Articular chondrocyte of knee joint (primary cell): ENCODE measurements around the gene KRTAP3-3. TPM values are rescaled to one million over a fixed set of nuclear protein-coding genes. Genes with fewer than 3 reads are reported as not detected.

ENCODE experiments used
- small RNA-seq: library from RNA; depleted of rRNA; stranded (forward); fragments of <200 nt; gene quantifications from one replicate; pipeline ENCODE3, GENCODE V24; 2012
- total RNA-seq: library from RNA; depleted of rRNA; stranded (reverse); fragments of >200 nt; gene quantifications from 2 replicates; pipeline ENCODE4 v1.2.3, GENCODE V29; 2012

KRTAP3-3 gene
- not detected in 2 replicates for total RNA-seq

DNA sequence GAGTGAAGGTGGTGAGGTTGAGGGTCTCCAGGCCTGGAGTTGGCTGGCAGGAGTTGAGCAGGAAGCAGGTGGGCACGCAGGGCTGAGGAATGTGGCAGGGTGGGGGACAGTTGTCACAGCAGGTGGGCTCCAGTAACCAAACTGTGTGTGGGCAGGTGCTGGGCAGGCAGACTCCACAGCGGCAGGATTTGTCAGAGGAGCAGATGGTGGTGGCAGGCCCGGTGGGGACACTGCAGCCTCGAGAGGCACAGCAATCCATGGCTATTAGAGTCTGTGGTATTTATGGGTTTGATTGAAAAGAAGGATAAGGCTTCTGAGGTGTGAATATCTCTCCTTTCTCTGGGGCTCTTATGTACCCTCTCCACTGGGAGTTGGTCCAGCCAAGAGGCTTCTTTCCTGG is at the start of gene KRTAP3-3:
Gene KRTAP3-3 (minus strand): TSS at position 326 of the 400 bp plus-strand sequence. CDS start 67 bp downstream, at position 259.

DNA sequence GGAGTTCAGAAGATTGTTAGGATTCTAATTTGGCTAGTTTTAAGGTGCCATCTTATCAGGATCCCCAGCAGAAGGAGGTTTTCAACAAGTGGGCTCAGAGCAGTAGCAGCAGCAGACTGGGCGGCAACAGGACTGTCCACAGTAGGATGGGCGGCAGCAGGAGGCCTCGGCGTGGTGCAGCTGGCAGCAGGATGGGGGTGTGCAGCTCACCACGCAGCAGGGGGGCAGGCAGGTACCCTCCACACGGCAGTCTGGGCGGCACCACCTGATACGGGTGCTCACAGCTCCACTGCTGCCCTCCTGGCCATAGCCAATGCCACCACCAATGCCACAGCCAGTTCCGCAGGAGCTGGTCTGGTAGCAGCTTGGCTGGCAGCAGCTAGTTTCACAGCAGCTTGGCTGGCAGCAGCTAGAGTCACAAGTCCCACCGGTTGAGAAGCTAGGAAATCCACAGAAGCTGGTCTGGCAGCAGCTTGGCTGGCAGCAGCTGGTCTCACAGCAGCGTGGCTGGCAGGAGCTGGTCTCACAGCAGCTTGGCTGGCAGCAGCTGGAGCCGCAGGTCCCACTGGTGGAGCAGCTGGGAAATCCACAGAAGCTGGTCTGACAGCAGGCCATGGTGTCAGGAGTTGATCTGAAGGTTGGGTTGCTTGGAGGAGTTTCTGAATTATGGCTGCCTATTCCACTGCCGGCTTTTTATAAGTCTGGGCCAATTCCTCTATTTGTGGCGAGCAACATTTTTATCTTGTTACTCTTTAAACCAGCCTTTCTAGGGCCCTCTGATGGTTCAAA is 47.0 kb upstream of the KRTAP3-3 start, which contains the start of gene KRTAP1-1:
Gene KRTAP1-1 (minus strand): TSS at position 668 of the 789 bp plus-strand sequence. CDS start 53 bp downstream, at position 615.

DNA sequence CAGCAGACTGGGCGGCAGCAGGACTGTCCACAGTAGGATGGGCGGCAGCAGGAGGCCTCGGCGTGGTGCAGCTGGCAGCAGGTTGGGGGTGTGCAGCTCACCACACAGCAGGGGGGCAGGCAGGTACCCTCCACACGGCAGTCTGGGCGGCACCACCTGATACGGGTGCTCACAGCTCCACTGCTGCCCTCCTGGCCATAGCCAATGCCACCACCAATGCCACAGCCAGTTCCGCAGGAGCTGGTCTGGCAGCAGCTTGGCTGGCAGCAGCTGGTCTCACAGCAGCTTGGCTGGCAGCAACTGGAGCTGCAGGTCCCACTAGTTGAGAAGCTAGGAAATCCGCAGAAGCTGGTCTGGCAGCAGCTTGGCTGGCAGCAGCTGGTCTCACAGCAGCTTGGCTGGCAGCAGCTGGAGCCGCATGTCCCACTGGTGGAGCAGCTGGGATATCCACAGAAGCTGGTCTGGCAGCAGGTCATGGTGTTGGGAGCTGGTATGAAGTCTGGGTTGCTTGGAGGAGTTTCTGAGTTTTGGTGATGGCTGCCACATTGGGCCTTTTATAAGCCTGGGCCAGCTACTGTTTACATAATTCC is 40.5 kb upstream of the KRTAP3-3 start, which contains the start of gene KRTAP1-3:
Gene KRTAP1-3 (minus strand): TSS at position 529 of the 590 bp plus-strand sequence. CDS start 53 bp downstream, at position 476.

DNA sequence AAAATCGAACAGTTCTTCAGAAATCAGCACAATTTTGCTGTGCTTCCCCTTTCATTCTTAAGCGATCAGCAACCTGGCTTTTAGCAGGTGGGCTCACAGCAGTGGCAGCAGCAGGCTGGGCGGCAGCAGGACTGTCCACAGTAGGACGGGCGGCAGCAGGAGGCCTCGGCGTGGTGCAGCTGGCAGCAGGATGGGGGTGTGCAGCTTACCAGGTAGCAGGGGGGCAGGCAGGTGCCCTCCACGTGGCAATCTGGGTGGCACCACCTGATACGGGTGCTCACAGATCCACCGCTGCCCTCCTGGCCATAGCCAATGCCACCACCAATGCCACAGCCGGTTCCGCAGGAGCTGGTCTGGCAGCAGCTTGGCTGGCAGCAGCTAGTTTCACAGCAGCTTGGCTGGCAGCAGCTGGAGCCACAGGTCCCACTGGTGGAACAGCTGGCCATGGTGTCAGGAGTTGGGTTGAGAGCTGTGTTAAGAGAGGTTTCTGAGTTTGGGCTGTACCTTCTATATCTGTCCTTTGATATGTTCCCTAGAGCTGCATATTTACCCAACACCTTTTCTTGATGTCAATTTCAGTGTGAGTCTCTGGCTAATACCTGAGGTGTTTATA is 35.8 kb upstream of the KRTAP3-3 start, which contains the start of gene KRTAP1-4:
Gene KRTAP1-4 (minus strand): TSS at position 563 of the 613 bp plus-strand sequence. CDS start 117 bp downstream, at position 446.

DNA sequence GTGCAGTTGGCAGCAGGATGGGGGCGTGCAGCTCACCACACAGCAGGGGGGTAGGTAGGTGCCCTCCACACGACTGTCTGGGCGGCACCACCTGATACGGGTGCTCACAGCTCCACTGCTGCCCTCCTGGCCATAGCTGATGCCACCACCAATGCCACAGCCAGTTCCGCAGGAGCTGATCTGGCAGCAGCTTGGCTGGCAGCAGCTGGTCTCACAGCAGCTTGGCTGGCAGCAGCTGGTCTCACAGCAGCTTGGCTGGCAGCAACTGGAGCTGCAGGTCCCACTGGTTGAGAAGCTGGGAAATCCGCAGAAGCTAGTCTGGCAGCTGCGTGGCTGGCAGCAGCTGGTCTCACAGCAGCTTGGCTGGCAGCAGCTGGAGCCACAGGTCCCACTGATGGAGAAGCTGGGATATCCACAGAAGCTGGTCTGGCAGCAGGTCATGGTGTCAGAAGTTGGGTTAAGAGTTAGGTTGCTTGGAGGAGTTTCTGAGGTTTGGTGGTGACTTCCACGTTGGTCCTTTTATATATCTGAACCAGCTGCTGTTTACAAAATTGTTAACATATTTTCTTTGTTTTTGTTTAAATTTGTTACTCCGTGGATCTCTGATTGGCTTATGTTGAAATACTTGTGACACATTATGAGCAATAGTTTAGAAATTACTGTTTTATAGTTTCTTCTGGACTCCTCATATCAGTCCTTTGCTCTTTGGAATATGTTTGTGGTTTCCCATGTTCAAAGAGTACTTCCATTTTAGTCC is 32.9 kb upstream of the KRTAP3-3 start, which contains the start of gene KRTAP1-5:
Gene KRTAP1-5 (minus strand): TSS at position 494 of the 757 bp plus-strand sequence. CDS start 53 bp downstream, at position 441.

DNA sequence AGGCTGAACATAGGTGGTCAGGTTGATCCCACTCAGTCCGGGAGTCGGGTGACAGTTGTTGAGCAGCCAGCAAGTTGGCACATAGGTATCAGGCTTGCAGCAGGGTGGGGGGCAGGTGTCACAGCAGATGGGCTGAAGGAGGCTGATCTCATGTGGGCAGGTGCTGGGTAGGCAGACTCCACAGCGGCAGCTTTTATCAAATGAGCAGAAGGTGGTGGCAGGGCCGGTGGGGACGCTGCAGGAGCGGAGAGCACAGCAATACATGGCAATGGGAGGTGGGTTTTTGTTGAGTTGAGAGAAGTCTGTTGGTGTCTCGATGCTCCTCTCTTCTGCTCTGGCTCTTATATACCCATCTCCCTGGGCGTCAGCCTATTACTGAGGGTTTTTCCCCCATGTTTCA is 14.8 kb upstream of the KRTAP3-3 start, which contains the start of gene KRTAP3-1:
Gene KRTAP3-1 (minus strand): TSS at position 318 of the 400 bp plus-strand sequence. CDS start 54 bp downstream, at position 264.

DNA sequence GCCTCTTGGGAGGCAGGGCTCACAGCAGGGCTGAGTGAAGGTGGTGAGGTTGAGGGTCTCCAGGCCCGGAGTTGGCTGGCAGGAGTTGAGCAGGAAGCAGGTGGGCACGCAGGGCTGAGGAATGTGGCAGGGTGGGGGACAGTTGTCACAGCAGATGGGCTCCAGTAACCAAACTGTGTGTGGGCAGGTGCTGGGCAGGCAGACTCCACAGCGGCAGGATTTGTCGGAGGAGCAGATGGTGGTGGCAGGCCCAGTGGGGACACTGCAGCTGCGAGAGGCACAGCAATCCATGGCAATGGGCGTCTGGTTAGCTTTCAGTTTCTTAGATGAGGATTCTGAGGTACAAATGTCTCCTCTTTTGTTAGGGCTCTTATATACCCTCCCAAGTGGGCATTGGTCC is 5.6 kb upstream of the KRTAP3-3 start, which contains the start of gene KRTAP3-2:
Gene KRTAP3-2 (minus strand): TSS at position 344 of the 400 bp plus-strand sequence. CDS start 53 bp downstream, at position 291.

DNA sequence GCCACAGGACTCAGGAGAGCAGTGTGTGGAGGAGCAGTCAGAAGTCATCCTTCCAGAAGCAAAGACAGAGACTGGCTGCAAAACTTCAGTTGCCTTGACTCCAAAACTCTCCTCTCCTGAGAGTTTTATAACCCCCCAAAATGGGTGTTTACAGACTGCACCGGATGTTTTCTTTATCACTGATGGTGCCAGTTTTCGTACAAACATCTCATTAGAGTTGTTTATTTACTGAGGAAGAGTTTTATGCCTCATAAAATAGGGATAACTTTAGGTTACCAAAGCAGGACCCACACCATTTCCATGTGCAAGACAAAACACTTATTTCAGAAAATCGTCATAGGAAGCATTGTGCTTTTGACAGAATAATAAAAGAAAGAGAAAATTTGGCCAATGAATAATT is 9.7 kb downstream of the KRTAP3-3 start, which contains the start of gene KRT40:
Gene KRT40 (minus strand): TSS at position 101 of the 400 bp plus-strand sequence. CDS start 53 bp downstream, at position 48.

DNA sequence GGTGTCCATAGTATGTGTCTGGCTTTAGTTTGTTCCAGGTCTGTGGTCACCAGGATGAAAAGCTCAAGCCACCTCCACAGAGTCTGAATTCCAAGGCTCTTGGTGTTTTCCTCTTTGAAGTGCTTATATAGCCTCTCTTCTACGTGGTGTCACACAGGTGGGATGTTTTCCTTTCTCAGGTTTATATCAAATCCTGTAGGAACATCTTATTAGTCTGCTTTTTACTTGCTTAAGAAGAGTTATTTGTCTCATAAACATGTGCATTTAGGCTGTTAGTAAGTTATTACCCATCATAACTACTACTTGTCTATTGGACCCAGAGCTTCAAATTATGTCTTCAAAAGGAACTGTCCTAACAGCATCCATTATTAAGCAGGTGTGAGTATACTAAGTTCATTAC is 27.1 kb downstream of the KRTAP3-3 start, which contains the start of gene KRT39:
Gene KRT39 (minus strand): TSS at position 101 of the 400 bp plus-strand sequence. CDS start 92 bp downstream, at position 9.

Small RNA genes within 50 kb of the gene (small RNA-seq; reads per million reads assigned to genes)
- not detected for gene KRTAP3-4P

Other genes starting within 250 kb of the KRTAP3-3 start
- gene KRT25, start 238.8 kb downstream of the KRTAP3-3 start, total RNA-seq = not detected in 2 replicates
- gene KRT26, start 222.0 kb downstream of the KRTAP3-3 start, total RNA-seq = not detected in 2 replicates
- not detected in 2 replicates for gene KRT27, start 211.6 kb downstream of the KRTAP3-3 start, total RNA-seq
- not detected in 2 replicates for gene KRT28, start 194.2 kb downstream of the KRTAP3-3 start, total RNA-seq
- gene KRT10, start 171.6 kb downstream of the KRTAP3-3 start, total RNA-seq = 7.1 and 7.6 TPM in 2 replicates
- not detected in 2 replicates for gene KRT12, start 126.9 kb downstream of the KRTAP3-3 start, total RNA-seq
- gene KRT20, start 108.9 kb downstream of the KRTAP3-3 start, total RNA-seq = not detected in 2 replicates
- 0.39 and 0.43 TPM in 2 replicates for gene KRT23, start 56.5 kb downstream of the KRTAP3-3 start, total RNA-seq
- not detected in 2 replicates for gene KRT39, start 27.2 kb downstream of the KRTAP3-3 start, total RNA-seq
- gene KRT40, start 9.8 kb downstream of the KRTAP3-3 start, total RNA-seq = not detected in 2 replicates
- not detected in 2 replicates for gene KRTAP3-2, start 5.7 kb upstream of the KRTAP3-3 start, total RNA-seq
- gene KRTAP3-1, start 15.0 kb upstream of the KRTAP3-3 start, total RNA-seq = not detected in 2 replicates
- gene KRTAP1-5, start 33.0 kb upstream of the KRTAP3-3 start, total RNA-seq = 1.3 and 11.6 TPM in 2 replicates
- not detected in 2 replicates for gene KRTAP1-4, start 36.0 kb upstream of the KRTAP3-3 start, total RNA-seq
- gene KRTAP1-3, start 40.7 kb upstream of the KRTAP3-3 start, total RNA-seq = not detected in 2 replicates
- not detected in 2 replicates for gene KRTAP1-1, start 47.3 kb upstream of the KRTAP3-3 start, total RNA-seq
- not detected in 2 replicates for gene KRTAP2-1, start 53.2 kb upstream of the KRTAP3-3 start, total RNA-seq
- gene KRTAP2-2, start 61.1 kb upstream of the KRTAP3-3 start, total RNA-seq = not detected in 2 replicates
- 0.26 and 1.1 TPM in 2 replicates for gene KRTAP2-3, start 66.0 kb upstream of the KRTAP3-3 start, total RNA-seq
- gene KRTAP2-4, start 71.7 kb upstream of the KRTAP3-3 start, total RNA-seq = not detected in 2 replicates
- not detected in 2 replicates for gene KRTAP4-7, start 90.0 kb upstream of the KRTAP3-3 start, total RNA-seq
- not detected in 2 replicates for gene KRTAP4-8, start 104.0 kb upstream of the KRTAP3-3 start, total RNA-seq
- gene KRTAP4-16, start 108.0 kb upstream of the KRTAP3-3 start, total RNA-seq = not detected in 2 replicates
- not detected in 2 replicates for gene KRTAP4-9, start 111.2 kb upstream of the KRTAP3-3 start, total RNA-seq
- gene KRTAP4-11, start 124.2 kb upstream of the KRTAP3-3 start, total RNA-seq = not detected in 2 replicates
- gene KRTAP4-12, start 130.0 kb upstream of the KRTAP3-3 start, total RNA-seq = not detected in 2 replicates
- not detected in 2 replicates for gene KRTAP4-6, start 146.4 kb upstream of the KRTAP3-3 start, total RNA-seq
- not detected in 2 replicates for gene KRTAP4-5, start 155.7 kb upstream of the KRTAP3-3 start, total RNA-seq
- gene KRTAP4-4, start 166.6 kb upstream of the KRTAP3-3 start, total RNA-seq = not detected in 2 replicates
- not detected in 2 replicates for gene KRTAP4-3, start 174.1 kb upstream of the KRTAP3-3 start, total RNA-seq
- not detected in 2 replicates for gene KRTAP4-2, start 184.1 kb upstream of the KRTAP3-3 start, total RNA-seq
- gene KRTAP4-1, start 190.7 kb upstream of the KRTAP3-3 start, total RNA-seq = not detected in 2 replicates
- gene KRTAP9-1, start 195.7 kb upstream of the KRTAP3-3 start, total RNA-seq = not detected in 2 replicates
- not detected in 2 replicates for gene KRTAP9-2, start 232.5 kb upstream of the KRTAP3-3 start, total RNA-seq
- gene KRTAP9-3, start 238.3 kb upstream of the KRTAP3-3 start, total RNA-seq = not detected in 2 replicates
- gene KRTAP9-8, start 243.8 kb upstream of the KRTAP3-3 start, total RNA-seq = not detected in 2 replicates